ENCODE data around the gene ANKFY1. TPM values are rescaled to one million over a fixed set of nuclear protein-coding genes. Genes with fewer than 3 reads are reported as not detected.

The ANKFY1 gene
- total and polyA plus RNA-seq, 2 experiments from 2014 or later, result 18.6 to 32.8 TPM

DNA sequence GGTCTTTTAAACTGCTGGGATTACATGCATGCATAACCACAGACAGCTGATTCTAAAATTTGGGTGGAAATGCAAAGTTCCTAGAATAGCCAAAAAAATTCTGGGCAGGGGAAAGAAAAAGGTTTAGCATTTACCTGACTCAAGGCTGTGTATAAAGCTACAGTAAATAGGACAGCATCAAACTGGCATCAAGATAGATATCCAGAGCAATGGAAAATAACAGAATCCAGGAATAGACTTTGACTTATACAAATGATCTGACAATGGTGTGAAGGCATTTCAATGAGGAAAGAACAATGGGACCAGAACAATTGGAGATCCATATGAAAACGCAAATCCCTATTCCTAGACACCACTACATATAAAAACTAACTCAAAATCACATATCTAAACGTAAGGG lies 12.9 kb downstream of the ANKFY1 start:
- TF ChIP-seq CTCF (IDR thresholded peaks at IDR 0.05; ENCODE audit: poor library complexity), result no peak
- TF ChIP-seq EZH2 (IDR thresholded peaks at IDR 0.05; ENCODE audit: borderline replicate concordance), result no peak
- TF ChIP-seq EZH2phosphoT487 (IDR thresholded peaks at IDR 0.05; ENCODE audit: low read depth, severe bottlenecking, unreplicated experiment), result no peak
- Histone ChIP-seq H3K36me3 (replicated peaks; ENCODE audit: insufficient read depth, low read depth) (no peaks in the 10 kb centered on the region), H3K4me2 (no peak overlapping the region), H3K4me3 (no peak overlapping the region), H3K4me1 (ENCODE audit: insufficient read depth) (peaks cover 12% of the 10 kb centered on the region), H3K27ac (no peak overlapping the region), H3K79me2 (peaks cover 89% of the 10 kb centered on the region), H3K9me3 (ENCODE audit: low read depth) (no peaks in the 10 kb centered on the region), H3K27me3 (no peaks in the 10 kb centered on the region), H3K9me2 (replicated peaks; ENCODE audit: insufficient read depth) (no peaks in the 10 kb centered on the region), H4K20me1 (ENCODE audit: insufficient read depth, poor library complexity, severe bottlenecking) (peaks cover 16% of the 10 kb centered on the region), H2AFZ (no peak overlapping the region)
- no peak for DNase-seq (ENCODE audit: low spot score)
- 84% methylated on average over 2 of the region's 2 CpGs for WGBS (ENCODE audit: low lambda C conversion rate, missing lambda C conversion rate)

- H3K27me3 ChIP-seq, result no peaks in the 10 kb centered on the region
- no peak overlapping the region for H3K4me2 ChIP-seq
- WGBS (ENCODE audit: low lambda C conversion rate, missing lambda C conversion rate), result 56% methylated on average over 4 of the region's 4 CpGs
- peak; percentile 57 for DNase-seq (ENCODE audit: low spot score)
- no peaks in the 10 kb centered on the region for H3K9me3 ChIP-seq (ENCODE audit: low read depth)
- H3K27ac ChIP-seq, result no peak overlapping the region
- peaks cover 12% of the 10 kb centered on the region for H3K4me1 ChIP-seq (ENCODE audit: insufficient read depth)
- peaks cover 16% of the 10 kb centered on the region for H4K20me1 ChIP-seq (ENCODE audit: insufficient read depth, poor library complexity, severe bottlenecking)
- TF ChIP-seq CTCF (IDR thresholded peaks at IDR 0.05; ENCODE audit: poor library complexity) (peak; percentile 46), EZH2phosphoT487 (IDR thresholded peaks at IDR 0.05; ENCODE audit: low read depth, severe bottlenecking, unreplicated experiment) (no peak)
- peaks cover 89% of the 10 kb centered on the region for H3K79me2 ChIP-seq
- no peak overlapping the region for H3K4me3 ChIP-seq
- no peaks in the 10 kb centered on the region for H3K9me2 ChIP-seq (replicated peaks; ENCODE audit: insufficient read depth)
- no peak overlapping the region for H2AFZ ChIP-seq
- no peaks in the 10 kb centered on the region for H3K36me3 ChIP-seq (replicated peaks; ENCODE audit: insufficient read depth, low read depth)
Observed at GRCh38 chr17:4249452-4250029, 14.2 kb downstream of the ANKFY1 start.

- Histone ChIP-seq H3K79me2 (peaks cover 89% of the 10 kb centered on the region), H2AFZ (no peak overlapping the region), H3K9me2 (replicated peaks; ENCODE audit: insufficient read depth) (no peaks in the 10 kb centered on the region), H3K36me3 (replicated peaks; ENCODE audit: insufficient read depth, low read depth) (no peaks in the 10 kb centered on the region), H3K9me3 (ENCODE audit: low read depth) (no peaks in the 10 kb centered on the region), H3K27me3 (no peaks in the 10 kb centered on the region), H3K4me1 (ENCODE audit: insufficient read depth) (peaks cover 12% of the 10 kb centered on the region), H3K4me2 (no peak overlapping the region), H3K27ac (peak overlapping the region; percentile 79), H3K4me3 (no peak overlapping the region), H4K20me1 (ENCODE audit: insufficient read depth, poor library complexity, severe bottlenecking) (peaks cover 16% of the 10 kb centered on the region)
- no peak for DNase-seq (ENCODE audit: low spot score)
- 95% methylated on average over 7 of the region's 7 CpGs for WGBS (ENCODE audit: low lambda C conversion rate, missing lambda C conversion rate)
- TF ChIP-seq EZH2phosphoT487 (IDR thresholded peaks at IDR 0.05; ENCODE audit: low read depth, severe bottlenecking, unreplicated experiment), result no peak
- no peak for TF ChIP-seq CTCF (IDR thresholded peaks at IDR 0.05; ENCODE audit: poor library complexity)
- no peak for TF ChIP-seq EZH2 (IDR thresholded peaks at IDR 0.05; ENCODE audit: borderline replicate concordance)
Observed at GRCh38 chr17:4248504-4249277, 15.1 kb downstream of the ANKFY1 start.

Data from hepatocyte (in vitro differentiated cells).